Spinal cord (tissue), 10 donors: ENCODE data around the gene TBX4. TPM values are rescaled to one million over a fixed set of nuclear protein-coding genes. Genes with fewer than 3 reads are reported as not detected.

Source experiments
- DNase-seq, 6 donors: peaks; one replicate each; pipeline versions ENCODE4 v3.0.0 to v3.0.0-alpha.2; 2013 to 2015; ENCODE audit warnings: low spot score in 6 of 6, low read depth in 4 of 6
- H3K27ac ChIP-seq: one replicate; pipeline ENCODE4 v1.5.1; 2013; ENCODE audit warnings: low read depth, low read length, control low read depth
- H3K27me3 ChIP-seq: one replicate; pipeline ENCODE4 v1.6.1; 2013; ENCODE audit warnings: low read length; ENCODE audit not compliant: control insufficient read depth, insufficient read depth
- H3K36me3 ChIP-seq: one replicate; pipeline ENCODE4 v1.6.1; 2013; ENCODE audit warnings: low read length; ENCODE audit not compliant: control insufficient read depth, insufficient read depth
- H3K4me1 ChIP-seq: one replicate; pipeline ENCODE4 v1.6.1; 2013; ENCODE audit warnings: low read length; ENCODE audit not compliant: control insufficient read depth, insufficient read depth
- H3K4me3 ChIP-seq: one replicate; pipeline ENCODE4 v1.5.1; 2013; ENCODE audit warnings: low read depth, low read length, control low read depth
- H3K9me3 ChIP-seq: one replicate; pipeline ENCODE4 v1.6.1; 2013; ENCODE audit warnings: low read length; ENCODE audit not compliant: control insufficient read depth, insufficient read depth
- WGBS: methylation state at CpG from one replicate; pipeline ENCODE4 v1.1.5; 2013; ENCODE audit warnings: missing lambda C conversion rate; ENCODE audit not compliant: insufficient coverage; 5-methylcytosine and 5-hydroxymethylcytosine counted together
- long read RNA-seq, 4 donors: transcript quantifications; one replicate each; lab custom pipeline, GENCODE V29; 2026
- polyA plus RNA-seq, 2 donors: library from polyadenylated mRNA; unstranded; fragments of 120-200 nt; gene quantifications; one replicate each; pipeline ENCODE4 v1.2.1, GENCODE V29; 2013; ENCODE audit not compliant: insufficient read length in 2 of 2
- total RNA-seq, 2 donors: library from RNA; depleted of rRNA in 1 of 2; stranded (reverse); fragments of 120-200 nt in 1 of 2; fragments of >200 nt in 1 of 2; gene quantifications; one replicate each; pipeline versions ENCODE4 v1.2.3 to v1.2.4, GENCODE V29; 2013 to 2014
- donor health status: healthy.

Gene TBX4
- total RNA-seq (not detected), polyA plus RNA-seq (not detected)
- long read RNA-seq, donor 1 = 0 reads
- long read RNA-seq, donor 2 = 0 reads
- long read RNA-seq, donor 3 = 0 reads
- long read RNA-seq, donor 4, transcript TBX4-202 (9 exons, 3,398 nt) = major isoform, 8 of 82 reads
- long read RNA-seq, donor 4, partial matches to known transcripts = 62 of 82 reads
- long read RNA-seq, donor 4, other reads (novel, unspliced or antisense) = 7 of 82 reads

DNA sequence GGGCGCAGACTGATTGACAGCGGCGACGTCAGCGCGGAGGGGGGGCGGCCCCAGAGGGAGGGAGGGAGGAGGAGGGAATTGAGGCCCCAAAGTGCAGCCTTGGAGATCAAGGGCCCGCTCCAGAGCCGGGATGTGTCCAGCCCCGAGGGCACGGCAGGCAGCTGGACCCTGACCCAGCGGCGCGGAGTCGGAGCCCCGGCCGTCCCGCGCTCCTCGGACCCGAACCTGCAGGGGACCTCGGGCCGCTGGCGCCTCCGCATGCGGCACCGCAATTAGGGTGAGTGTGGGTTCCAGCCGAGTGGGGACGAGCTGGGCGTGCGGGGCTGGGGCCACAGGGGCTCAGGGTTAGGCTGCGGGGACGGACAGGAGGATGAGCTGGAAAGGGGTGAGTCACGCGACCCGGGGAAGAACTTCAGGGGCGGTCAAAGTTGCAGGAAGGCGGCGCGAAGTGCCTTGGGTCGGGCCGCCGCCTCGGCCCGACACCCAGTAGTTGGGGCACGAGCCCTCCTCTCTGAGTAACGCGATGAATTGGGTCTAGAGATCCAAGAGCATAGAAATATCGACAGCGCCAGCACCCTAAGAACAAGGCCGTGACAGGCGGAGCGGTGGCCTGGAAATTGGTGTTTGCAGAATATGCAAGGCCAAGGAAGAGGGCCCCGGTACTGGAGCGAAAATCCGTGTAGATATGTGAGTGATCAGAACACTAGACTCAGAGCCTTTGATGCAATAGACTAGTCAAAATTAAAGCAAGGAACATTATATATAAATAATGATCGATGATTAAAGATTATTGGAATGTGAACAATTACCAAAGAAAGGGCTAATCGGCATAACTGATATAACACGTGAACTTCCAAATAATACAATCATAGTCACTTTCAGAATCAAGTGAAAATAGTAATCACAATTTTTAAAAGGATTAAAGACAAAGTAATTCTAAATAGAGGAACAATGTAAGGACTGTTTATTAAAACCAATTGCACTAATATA, at the start of gene TBX4:
Gene TBX4 (plus strand): TSS at position 122 of the 990 bp plus-strand sequence. CDS start 4,069 bp downstream, outside the sequence.
- Histone ChIP-seq H3K27ac (no peak within 1 kb of the TSS), H3K36me3 (no peaks in the 10 kb centered on the region), H3K9me3 (no peaks in the 10 kb centered on the region), H3K4me3 (no peak within 1 kb of the TSS), H3K4me1 (peaks cover 38% of the 10 kb centered on the region), H3K27me3 (peaks cover 87% of the 10 kb centered on the region)
- DNase-seq = no peak
- WGBS = 2% methylated on average over 53 of the region's 59 CpGs

DNA sequence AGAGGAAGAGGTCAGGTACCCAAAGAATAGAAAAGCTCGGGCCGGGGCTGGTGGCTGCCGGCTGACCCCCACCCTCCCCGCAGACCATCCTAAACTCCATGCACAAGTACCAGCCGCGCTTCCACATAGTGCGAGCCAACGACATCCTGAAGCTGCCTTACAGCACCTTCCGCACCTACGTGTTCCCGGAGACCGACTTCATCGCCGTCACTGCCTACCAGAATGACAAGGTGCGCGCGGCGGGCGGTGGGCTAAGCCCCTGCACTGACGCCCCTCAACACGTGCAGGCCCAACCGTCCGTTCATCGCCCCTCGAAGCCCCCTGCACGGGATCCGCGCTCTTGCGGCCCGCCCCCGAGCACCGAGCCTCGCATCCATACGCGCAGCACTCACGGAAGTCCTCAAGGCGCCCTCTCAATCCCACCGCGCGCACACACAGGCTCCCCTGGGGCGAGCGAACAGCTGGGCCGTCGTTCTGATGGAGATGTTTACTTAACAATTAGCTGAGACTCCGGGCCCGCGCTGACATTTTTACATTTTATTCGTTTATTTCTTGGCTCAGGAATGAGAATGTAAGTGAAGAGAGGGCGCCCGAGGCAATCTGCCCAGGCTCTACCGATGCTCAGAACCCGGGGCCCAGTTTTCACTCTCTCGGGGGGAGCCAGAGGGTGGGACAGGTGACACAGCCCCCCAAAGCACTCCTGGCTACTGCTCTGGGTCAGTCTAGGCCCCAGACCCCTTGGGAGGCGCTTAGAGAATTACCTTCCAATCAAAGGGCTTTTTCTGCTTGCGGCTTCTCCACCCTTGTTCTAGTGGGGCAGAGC, 49.0 kb upstream of the TBX4 start:
- peak overlapping the region; percentile 34 for H3K4me3 ChIP-seq
- DNase-seq = peak in 2 of 6 donors; percentile 71 to 72
- WGBS = 4% methylated on average over 50 of the region's 55 CpGs
- H3K4me1 ChIP-seq = peaks cover 74% of the 10 kb centered on the region
- H3K9me3 ChIP-seq = no peaks in the 10 kb centered on the region
- peaks cover 98% of the 10 kb centered on the region for H3K27me3 ChIP-seq
- H3K27ac ChIP-seq = peak overlapping the region; percentile 47
- H3K36me3 ChIP-seq = peaks cover 2% of the 10 kb centered on the region

DNA sequence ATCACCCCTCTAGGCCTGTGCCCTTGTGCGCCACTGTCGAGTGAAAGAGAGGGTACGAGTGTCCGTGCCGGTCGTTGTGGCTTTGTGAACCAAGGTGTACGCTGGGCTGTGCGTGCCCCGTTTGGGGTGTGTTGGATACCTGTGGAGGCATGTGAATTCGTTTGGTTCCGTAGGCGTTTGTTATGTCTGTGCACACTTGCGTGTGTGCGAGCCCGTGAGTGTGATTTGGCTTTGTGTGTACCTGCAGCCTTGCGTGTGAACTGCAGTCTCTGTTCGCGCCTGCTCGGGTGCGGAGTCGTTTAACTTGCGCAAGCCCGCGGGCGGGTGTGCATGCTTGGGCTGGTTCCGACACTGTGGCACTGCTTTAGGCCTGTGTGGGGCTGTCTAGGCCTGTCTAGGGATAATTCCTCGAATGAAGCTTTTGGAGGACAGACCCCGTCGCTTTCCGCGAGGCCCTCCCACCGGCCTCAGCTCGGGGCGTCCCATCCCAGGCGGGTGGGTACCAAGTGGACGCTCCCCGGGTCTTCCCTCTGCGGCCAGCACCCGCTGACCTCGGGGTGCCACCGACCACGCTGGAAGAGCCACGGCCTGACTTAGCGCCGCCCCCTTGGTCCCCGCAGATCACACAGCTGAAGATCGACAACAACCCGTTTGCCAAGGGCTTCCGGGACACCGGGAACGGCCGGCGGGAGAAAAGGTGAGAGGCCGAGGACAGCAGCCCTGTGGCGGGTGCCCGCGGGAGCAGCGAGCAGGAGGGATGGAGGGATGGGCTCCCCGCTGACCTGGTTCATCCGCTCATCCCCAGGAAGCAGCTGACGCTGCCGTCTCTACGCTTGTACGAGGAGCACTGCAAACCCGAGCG, 48.2 kb upstream of the TBX4 start:
- Histone ChIP-seq H3K4me1 (peaks cover 76% of the 10 kb centered on the region), H3K27me3 (peaks cover 98% of the 10 kb centered on the region), H3K9me3 (no peaks in the 10 kb centered on the region), H3K27ac (peak overlapping the region; percentile 47), H3K36me3 (peaks cover 2% of the 10 kb centered on the region), H3K4me3 (peak overlapping the region; percentile 34)
- peak in 2 of 6 donors; percentile 47 to 67 for DNase-seq
- 2% methylated on average over 66 of the region's 66 CpGs for WGBS

DNA sequence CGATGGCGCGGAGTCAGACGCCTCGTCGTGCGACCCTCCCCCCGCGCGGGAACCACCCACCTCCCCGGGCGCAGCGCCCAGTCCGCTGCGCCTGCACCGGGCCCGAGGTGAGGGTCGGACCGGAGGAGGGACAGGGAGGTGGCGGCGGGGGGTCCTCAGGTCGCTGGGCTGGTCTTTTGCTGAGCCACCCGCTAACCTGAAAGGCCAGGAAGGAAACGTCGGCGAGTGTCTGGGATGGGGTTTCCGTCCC, 47.6 kb upstream of the TBX4 start:
- H3K27ac ChIP-seq = peak overlapping the region; percentile 47
- H3K4me3 ChIP-seq = peak overlapping the region; percentile 34

DNA sequence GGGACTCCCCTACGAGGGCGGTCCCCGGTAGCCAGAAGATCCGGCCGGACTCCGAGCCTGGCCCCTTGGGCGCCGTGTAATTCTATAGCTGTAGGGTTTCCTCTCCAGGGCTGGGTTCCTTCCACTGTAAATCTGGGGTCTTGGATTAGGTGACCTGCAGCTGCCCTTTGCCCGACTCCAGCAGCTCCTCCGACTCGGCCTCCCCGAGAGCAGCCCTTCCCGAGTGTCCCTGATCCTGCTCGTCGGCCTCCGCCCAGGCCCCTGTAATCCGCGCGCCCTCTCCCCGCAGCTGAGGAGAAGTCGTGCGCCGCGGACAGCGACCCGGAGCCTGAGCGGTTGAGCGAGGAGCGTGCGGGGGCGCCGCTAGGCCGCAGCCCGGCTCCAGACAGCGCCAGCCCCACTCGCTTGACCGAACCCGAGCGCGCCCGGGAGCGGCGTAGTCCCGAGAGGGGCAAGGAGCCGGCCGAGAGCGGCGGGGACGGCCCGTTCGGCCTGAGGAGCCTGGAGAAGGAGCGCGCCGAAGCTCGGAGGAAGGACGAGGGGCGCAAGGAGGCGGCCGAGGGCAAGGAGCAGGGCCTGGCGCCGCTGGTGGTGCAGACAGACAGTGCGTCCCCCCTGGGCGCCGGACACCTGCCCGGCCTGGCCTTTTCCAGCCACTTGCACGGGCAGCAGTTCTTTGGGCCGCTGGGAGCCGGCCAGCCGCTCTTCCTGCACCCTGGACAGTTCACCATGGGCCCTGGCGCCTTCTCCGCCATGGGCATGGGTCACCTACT, 47.1 kb upstream of the TBX4 start:
- Histone ChIP-seq H3K27me3 (peaks cover 98% of the 10 kb centered on the region), H3K36me3 (peaks cover 2% of the 10 kb centered on the region), H3K4me3 (peak overlapping the region; percentile 34), H3K9me3 (no peaks in the 10 kb centered on the region), H3K4me1 (peaks cover 79% of the 10 kb centered on the region), H3K27ac (peak overlapping the region; percentile 25)
- WGBS = 3% methylated on average over 71 of the region's 71 CpGs
- DNase-seq = peak in 1 of 6 donors; percentile 38

More for the DNA sequence above, 47.6 kb upstream of the TBX4 start:
- 2% methylated on average over 27 of the region's 27 CpGs for WGBS
- H3K36me3 ChIP-seq = peaks cover 2% of the 10 kb centered on the region
- peaks cover 96% of the 10 kb centered on the region for H3K27me3 ChIP-seq
- DNase-seq = no peak
- H3K9me3 ChIP-seq = no peaks in the 10 kb centered on the region
- peaks cover 75% of the 10 kb centered on the region for H3K4me1 ChIP-seq

DNA sequence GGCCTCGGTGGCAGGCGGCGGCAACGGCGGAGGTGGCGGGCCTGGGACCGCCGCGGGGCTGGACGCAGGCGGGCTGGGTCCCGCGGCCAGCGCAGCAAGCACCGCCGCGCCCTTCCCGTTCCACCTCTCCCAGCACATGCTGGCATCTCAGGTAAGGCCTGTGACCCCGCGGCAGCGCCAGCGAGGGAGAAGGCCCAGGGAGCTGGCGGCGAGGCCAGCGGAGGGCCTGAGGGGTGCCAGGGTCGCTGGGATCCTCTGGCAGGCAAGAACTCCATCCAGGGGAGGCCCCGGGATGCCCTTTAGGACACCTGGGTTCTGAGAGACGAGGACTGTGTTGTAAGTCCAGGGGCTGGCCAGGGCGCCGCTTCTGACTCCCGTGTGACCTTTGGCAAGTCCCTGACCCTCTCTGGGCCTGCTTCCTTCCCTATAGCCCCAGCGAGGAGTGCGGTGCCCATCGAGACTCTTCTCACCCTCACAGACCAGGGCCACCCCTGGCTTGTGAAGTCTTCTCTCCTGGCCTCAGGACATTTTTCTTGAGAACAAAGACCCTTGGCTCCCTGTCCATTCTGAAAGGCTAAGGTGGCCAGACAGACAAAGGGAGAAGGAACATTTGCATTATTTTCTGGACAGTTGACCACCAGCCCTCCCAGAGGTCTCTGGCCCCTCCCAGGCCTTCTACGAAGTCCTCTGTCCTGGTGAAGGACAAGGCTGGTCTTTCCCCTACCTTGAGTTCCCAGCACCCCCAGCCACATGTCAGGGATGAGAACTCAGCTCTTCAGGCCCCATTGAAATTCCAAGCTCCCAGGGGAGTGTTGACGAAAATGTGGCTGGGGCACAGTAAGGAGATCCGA, 46.3 kb upstream of the TBX4 start:
- Histone ChIP-seq H3K36me3 (peaks cover 2% of the 10 kb centered on the region), H3K27ac (peak overlapping the region; percentile 45), H3K4me3 (peak overlapping the region; percentile 11), H3K27me3 (peaks cover 98% of the 10 kb centered on the region), H3K9me3 (no peaks in the 10 kb centered on the region), H3K4me1 (peaks cover 81% of the 10 kb centered on the region)
- DNase-seq = peak in 1 of 6 donors; percentile 4
- WGBS = 21% methylated on average over 36 of the region's 37 CpGs

DNA sequence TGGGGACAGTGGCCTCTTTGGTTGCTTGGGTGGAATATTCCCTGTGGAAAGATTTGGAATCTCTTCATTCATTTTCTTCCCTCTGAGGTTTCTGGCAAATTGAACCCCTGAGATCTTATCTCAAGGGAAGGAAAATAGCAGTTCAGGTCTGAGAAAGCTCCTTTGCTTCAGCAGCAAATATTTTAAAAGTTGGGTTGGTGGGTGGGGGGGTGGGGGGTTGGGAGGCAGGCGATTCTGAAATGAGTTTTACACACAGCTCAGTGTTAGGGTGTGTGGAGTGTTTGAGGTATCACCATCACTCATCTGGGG, 45.7 kb upstream of the TBX4 start:
- no CpG with 5 or more reads among the region's 1 CpG for WGBS
- H3K4me3 ChIP-seq = peak overlapping the region; percentile 11

More for the DNA sequence above, 45.7 kb upstream of the TBX4 start:
- peaks cover 85% of the 10 kb centered on the region for H3K4me1 ChIP-seq
- peaks cover 2% of the 10 kb centered on the region for H3K36me3 ChIP-seq
- H3K27ac ChIP-seq = peak overlapping the region; percentile 45
- peaks cover 98% of the 10 kb centered on the region for H3K27me3 ChIP-seq
- no peak for DNase-seq
- H3K9me3 ChIP-seq = no peaks in the 10 kb centered on the region
